Glomerular endothelial cell (primary cell): ENCODE measurements around the gene SEMA6D. TPM values are rescaled to one million over a fixed set of nuclear protein-coding genes. Genes with fewer than 3 reads are reported as not detected.
A peak's percentile ranks its signal among the peaks of the same experiment; 100 is the strongest.

Experiments
- DNase-seq: peaks from one replicate; pipeline ENCODE4 v3.0.0-alpha.2; 2011; ENCODE audit warnings: low read depth, low spot score; ENCODE audit errors: extremely low read depth
- total RNA-seq: library from RNA; depleted of rRNA; stranded (reverse); fragments of >200 nt; gene quantifications from 2 replicates; pipeline ENCODE4 v1.2.3, GENCODE V29; 2015

The SEMA6D gene
- total RNA-seq, 1 donor from 2014 or later, result 5.6 TPM

DNA sequence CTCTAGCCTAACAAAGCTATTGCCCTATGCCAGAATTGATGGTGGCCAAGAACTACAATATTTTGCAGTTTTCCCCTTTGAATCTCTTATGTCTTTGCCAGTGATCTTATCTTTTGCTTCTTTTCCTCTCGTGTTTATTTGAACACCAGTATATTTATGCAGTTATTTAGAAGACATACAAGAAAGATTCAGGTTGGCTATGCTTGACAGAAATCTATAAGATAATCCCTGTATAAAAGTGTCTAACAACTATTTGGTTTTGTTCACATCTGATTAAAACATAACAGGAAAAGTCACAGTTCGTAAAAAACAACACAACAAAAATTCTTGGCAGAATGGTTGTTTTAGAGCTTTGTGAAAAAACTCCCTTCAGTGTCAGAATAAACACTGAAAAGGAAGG lies 63.7 kb downstream of the SEMA6D start:
- no peak for DNase-seq

DNA sequence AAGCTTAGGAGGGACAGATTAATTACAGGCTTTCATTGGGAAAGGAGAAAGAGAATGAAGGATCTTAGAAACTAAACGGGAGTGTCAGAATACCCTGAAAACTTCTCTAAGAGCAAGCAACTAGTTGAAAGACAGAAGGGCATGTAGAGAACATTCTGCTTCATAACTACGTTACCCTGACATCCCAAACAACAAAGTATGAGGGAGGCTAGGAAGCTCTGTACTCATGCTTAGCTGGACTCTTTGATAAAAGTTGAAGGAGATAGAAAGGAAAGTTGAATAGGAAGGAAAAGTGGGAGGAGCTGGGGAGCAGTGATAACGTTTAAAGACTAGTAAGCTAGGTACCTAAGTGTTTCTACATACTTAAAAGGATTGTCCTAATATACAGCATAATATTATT lies 64.2 kb downstream of the SEMA6D start:
- no peak for DNase-seq

DNA sequence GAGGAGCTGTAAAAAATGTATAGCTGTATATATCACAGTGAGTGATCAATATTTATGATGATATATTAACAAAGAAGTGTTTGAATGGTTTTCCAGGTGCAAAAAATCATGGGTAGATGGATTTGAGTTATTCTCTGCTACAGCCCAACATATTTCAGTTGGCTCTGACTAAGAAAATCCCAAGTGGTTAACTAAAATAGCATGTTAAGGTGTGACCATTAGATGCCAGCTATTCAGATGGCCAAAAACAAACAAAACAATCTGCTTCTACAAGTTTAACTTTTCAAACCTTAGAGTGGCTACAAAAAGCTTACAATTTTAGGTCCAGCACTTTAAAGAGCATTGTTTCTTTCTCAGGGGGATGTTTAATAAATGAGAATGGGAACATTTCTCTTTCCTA lies 67.5 kb downstream of the SEMA6D start:
- DNase-seq, result no peak

- no peak for DNase-seq
These were observed 69.1 kb downstream of the SEMA6D start for GRCh38 chr15:47786371-47786770.

GRCh38 chr15:47787875-47788274 lies 70.6 kb downstream of the SEMA6D start:
- no peak for DNase-seq

GRCh38 chr15:47788685-47789084 lies 71.4 kb downstream of the SEMA6D start:
- no peak for DNase-seq

DNA sequence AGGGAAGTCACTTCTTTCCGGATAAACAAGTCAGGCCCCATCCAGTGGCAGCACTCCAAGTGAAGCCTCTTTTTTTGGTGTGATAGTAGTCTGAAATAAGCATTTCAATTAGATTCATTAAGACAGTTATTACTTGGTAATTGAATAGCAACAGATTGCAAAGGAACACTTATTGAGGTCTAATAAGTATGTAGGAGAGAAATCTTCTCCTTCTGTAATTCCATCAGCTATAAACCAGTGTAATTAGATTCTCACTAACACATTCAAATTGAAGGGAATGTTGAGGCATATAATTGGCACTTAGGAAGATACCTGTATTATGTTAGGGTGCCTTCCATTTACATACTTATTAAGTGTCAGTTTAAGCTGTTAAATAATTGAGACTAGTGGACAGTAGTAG lies 73.9 kb downstream of the SEMA6D start:
- no peak for DNase-seq

DNA sequence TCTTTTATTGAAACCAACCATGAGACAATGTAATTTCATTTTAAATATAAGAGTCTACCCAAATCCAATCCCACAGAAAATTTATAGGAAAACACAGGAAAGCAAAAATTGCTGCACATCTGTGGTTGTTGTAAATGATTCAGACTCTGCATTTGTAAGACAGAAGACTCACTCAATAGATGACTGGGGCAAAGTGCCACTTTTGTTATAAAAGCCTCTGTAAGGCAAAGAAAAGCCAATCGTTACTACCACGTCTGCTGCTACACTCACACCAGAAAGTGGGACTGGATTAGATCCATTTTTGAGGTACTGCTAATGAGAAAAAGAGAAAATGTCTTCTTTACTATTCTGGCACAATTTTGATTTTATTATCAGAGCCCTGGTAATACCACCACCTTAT lies 74.9 kb downstream of the SEMA6D start:
- no peak for DNase-seq

DNA sequence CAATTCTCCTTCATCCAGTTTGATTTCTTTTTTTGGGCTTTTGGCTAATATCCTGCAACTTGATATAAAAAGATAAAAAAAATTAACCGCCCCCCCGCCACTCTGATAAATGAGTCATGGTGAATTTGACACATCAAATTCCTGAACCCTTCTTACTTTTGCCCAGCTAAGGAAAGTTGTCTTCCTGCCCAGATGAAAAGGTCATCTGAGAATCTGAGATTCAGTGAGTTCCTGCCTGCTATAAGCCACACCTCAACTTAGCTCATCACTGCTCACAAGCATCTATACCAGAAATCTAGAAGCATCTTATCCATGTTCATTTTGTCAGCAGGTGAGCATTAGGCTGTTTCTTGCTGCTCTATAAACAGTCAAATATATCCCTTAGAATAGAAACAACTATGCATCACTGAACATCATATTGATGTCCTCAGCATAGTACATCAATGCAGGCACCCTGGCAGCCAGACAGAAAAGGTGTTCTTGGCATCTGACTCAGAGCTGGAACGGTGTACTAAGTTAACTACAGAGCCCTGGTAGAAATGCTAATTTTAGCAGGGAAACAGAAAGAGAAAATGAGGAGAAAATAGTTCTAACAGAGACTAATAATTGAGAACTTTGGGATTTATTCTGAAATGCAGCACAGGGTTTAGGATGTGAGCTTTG lies 77.1 kb downstream of the SEMA6D start:
- DNase-seq, result no peak

GRCh38 chr15:47795864-47796263 lies 78.6 kb downstream of the SEMA6D start:
- no peak for DNase-seq

DNA sequence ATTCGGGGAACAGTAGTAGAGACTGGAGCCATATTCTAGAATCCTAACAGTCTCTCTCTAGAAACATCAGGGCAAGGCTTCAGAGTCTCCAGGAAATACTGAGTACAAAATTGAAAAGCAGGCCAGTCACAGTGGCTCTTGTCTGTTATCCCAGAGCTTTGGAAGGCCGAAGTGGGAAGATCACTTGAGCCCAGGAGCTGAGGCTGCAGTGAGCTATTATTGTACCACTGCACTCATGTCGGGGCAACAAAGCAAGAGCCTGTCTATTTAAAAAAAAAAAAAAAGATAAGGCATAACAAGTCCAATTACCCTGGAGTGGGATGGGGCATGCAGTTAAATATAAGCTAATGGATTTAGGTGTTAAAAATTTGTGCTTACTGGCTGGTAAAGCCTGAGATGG lies 79.0 kb downstream of the SEMA6D start:
- no peak for DNase-seq

GRCh38 chr15:47796830-47797229 lies 79.5 kb downstream of the SEMA6D start:
- no peak for DNase-seq

GRCh38 chr15:47801522-47801921 lies 84.2 kb downstream of the SEMA6D start:
- no peak for DNase-seq

DNA sequence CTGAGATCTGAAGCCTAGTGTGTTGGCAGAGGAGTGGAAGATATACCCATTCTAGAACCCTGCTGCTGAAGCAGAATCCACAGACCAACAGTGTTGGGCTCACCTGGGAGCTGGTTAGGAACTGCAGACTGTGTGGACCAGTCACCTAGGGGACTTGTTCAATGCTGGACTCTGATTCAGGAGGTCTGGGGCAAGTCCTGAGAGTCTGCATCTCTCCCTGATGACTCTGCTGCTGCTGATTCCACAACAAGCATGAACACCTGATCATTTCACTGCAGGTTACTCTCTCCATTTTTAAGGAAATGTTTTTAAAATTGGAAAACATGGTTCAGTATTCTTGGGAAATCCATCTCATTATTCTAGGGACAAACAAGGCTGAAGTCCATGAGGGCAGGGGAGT lies 84.9 kb downstream of the SEMA6D start:
- no peak for DNase-seq

- no peak for DNase-seq
These were observed 86.5 kb downstream of the SEMA6D start for GRCh38 chr15:47803767-47804166.

- DNase-seq, result no peak
These were observed 87.4 kb downstream of the SEMA6D start for GRCh38 chr15:47804733-47805132.

DNA sequence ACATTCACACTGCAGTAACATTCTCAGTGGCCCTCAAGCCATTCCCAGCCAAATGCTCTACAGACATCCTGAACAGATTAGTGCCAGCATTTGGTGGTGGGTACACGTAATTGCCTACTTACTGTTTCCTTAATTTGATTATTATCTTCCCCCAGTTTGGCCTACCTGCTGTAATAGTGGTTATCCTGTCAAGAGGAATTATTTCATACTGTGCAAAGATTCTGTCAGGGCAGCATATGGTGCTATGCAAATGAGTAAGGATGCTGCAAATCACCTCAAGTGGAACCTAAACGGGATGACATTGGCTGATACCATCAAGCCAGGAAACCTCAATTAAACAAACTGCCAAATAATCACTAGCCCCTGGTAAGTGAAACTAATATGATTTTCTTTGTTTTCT lies 88.7 kb downstream of the SEMA6D start:
- DNase-seq, result no peak

DNA sequence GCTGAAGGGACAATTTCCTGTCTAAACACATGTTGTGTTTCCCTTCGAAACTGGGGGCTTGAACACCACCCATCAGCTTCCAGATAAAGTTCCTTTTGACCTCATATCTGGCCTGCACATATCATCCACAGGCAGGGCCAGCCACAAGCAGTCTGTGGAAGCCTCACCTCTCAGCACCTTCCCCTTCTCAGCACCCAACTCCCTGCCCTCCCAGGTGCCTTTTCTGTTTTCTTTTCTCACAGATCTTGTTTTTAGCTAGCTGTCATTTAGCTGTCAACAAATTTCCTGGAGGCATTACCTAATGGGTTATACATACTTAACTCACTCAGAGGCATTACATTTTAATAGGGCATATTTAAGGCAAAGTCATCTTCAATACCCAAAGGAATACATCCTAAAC lies 93.9 kb downstream of the SEMA6D start:
- DNase-seq, result no peak

DNA sequence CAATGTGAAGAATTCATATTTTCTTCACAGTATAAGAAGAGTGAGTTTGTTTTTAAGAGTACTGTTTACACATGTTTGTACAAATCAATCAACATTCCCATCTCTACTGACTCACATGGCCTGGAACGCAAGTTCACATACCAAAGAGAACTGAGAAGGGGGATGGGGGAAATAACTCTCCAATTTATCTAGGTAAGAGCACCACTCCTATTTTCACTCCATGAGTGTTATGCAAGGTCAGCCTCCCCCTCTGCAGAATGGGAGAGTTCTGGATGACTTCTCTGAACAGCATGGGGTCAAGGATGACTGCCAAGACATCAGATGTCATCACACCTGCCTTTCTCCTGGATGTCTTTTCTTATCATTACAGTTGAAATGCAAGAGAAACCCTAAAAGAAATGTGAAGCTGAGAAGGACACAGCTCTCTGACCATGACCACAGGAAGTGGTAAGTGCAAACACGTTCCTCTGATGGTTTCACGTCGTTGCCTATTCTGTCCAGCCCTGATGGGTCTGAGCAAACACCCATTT lies 95.2 kb downstream of the SEMA6D start:
- DNase-seq, result peak; percentile 5

- no peak for DNase-seq
These were observed 96.6 kb downstream of the SEMA6D start for GRCh38 chr15:47813748-47814384.

- no peak for DNase-seq
These were observed 97.3 kb downstream of the SEMA6D start for GRCh38 chr15:47814620-47815019.

DNA sequence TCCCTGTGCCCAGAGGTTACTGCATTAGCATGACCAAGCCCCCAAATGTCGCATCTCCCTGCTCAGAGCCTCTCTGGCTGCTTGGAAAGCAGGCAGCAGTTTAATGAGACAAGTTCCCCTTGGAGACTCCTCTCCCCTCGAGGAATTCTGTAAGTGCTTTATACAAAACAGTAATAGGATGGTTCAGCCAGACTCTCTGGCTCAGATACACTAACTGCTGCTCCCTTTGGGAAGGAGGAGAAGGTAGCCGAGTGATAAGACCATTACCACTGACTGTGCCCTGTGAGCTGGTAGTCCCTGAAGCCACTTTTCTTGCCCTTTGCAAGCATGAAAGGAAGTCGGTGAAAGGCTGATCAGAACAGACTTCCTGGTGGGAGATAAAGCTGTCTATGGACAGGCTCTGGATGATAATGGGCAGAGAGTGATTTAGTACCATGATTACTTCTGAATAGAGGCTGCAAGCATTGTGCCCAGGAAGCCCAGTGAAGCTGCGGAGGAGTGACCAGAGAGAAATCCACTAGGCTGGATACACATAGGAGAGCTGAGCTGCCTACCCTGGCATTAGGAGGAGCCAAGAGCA lies 100.8 kb downstream of the SEMA6D start:
- DNase-seq, result no peak
